ENCODE data around the gene CDHR1.
A peak's percentile ranks its signal among the peaks of the same experiment; 100 is the strongest.

CDHR1 gene

GRCh38 chr10:84267503-84268126, 73.3 kb downstream of the CDHR1 start:
- H3K4me3 ChIP-seq (ENCODE audit: low read depth, low read length), result no peak overlapping the region
- peak; percentile 65 for TF ChIP-seq CTCF (IDR thresholded peaks at IDR 0.05; ENCODE audit: low read depth, low read length)

- no peak for TF ChIP-seq CTCF (IDR thresholded peaks at IDR 0.05; ENCODE audit: low read depth, low read length)
- no peak overlapping the region for H3K4me3 ChIP-seq (ENCODE audit: low read depth, low read length)
Measured at GRCh38 chr10:84269162-84269561, 74.8 kb downstream of the CDHR1 start.
